Activated CD4-positive, alpha-beta memory T cell treated with anti-CD3 and anti-CD28 coated beads, Interleukin-2, amount 10 ng/mL, durations not matched to agents 7 days and 5 days (primary cell): ENCODE data around the gene SRP14. TPM values are rescaled to one million over a fixed set of nuclear protein-coding genes. Genes with fewer than 3 reads are reported as not detected.
"Not testable (repeated sequence)": the region's sequence is repeated elsewhere in the genome, so short reads cannot be mapped to it uniquely, and the experiment has no call there.

Experiments
- CTCF ChIA-PET: fragments of 350-600 bp; sonication (Branson Sonifier 250); formaldehyde crosslinking; loops from one replicate; lab custom pipeline; 2021; ENCODE audit warnings: antibody characterized with exemption, inconsistent platforms; lab: Charles Lee
- POLR2A ChIA-PET: fragments of 350-600 bp; sonication (Branson Sonifier 250); formaldehyde crosslinking; loops from one replicate; lab custom pipeline; 2021; ENCODE audit warnings: antibody characterized with exemption; lab: Charles Lee
- DNase-seq: peaks from one replicate; pipeline ENCODE4 v3.0.0-alpha.2; 2020
- H3K27ac Mint-ChIP-seq: one replicate; pipeline ENCODE4 v1.8.0; 2021; ENCODE audit warnings: mild to moderate bottlenecking, mixed read lengths
- H3K27me3 Mint-ChIP-seq: one replicate; pipeline ENCODE4 v1.8.0; 2021; ENCODE audit warnings: mixed read lengths
- H3K36me3 Mint-ChIP-seq: one replicate; pipeline ENCODE4 v1.8.0; 2021; ENCODE audit warnings: low read depth, mixed read lengths
- H3K4me1 Mint-ChIP-seq: one replicate; pipeline ENCODE4 v1.8.0; 2021; ENCODE audit warnings: mixed read lengths
- H3K4me3 Mint-ChIP-seq: one replicate; pipeline ENCODE4 v1.8.0; 2021; ENCODE audit warnings: mild to moderate bottlenecking, mixed read lengths
- H3K9me3 Mint-ChIP-seq: one replicate; pipeline ENCODE4 v1.8.0; 2021; ENCODE audit warnings: mixed read lengths
- total RNA-seq, 2 experiments: library from RNA; stranded (reverse); gene quantifications; one replicate each; pipeline ENCODE4 v1.2.3, GENCODE V29; 2021

SRP14 gene
- total RNA-seq, 2 experiments from 2014 or later, result 150 to 153 TPM

DNA sequence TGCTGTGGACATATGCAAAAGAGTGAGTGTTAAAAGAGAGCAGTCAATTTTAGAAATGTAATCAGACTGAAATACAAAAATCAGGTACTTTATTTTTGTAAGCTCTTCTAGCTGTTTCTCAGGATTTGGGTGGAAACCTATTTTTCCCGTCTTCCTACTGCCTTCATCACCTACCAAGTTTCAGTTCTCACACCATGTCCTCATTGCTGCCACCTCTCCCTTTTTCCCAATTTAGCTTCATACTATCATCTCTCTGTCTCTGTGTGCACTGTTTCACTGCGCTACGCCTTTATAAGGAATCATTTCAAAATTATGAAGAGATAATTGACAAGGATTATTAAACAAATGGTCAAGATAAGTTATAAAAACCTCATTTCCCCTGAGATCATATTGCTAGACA lies 7.7 kb downstream of the SRP14 start:
- H3K27me3 Mint-ChIP-seq, result no peaks in the 10 kb centered on the region
- peaks cover 15% of the 10 kb centered on the region for H3K4me1 Mint-ChIP-seq
- H3K36me3 Mint-ChIP-seq, result peaks cover 48% of the 10 kb centered on the region
- no peak overlapping the region for H3K27ac Mint-ChIP-seq
- DNase-seq, result no peak
- H3K9me3 Mint-ChIP-seq, result no peaks in the 10 kb centered on the region
- POLR2A ChIA-PET, result interaction anchor here (0.5 kb wide), 1 partner anchor 155 kb away, joined by 3 read pairs; no protein-coding TSS in a partner anchor
- H3K4me3 Mint-ChIP-seq, result no peak overlapping the region
- CTCF ChIA-PET, result interaction anchor here (0.9 kb wide), 1 partner anchor 122 kb away, joined by 4 read pairs; no protein-coding TSS in a partner anchor

DNA sequence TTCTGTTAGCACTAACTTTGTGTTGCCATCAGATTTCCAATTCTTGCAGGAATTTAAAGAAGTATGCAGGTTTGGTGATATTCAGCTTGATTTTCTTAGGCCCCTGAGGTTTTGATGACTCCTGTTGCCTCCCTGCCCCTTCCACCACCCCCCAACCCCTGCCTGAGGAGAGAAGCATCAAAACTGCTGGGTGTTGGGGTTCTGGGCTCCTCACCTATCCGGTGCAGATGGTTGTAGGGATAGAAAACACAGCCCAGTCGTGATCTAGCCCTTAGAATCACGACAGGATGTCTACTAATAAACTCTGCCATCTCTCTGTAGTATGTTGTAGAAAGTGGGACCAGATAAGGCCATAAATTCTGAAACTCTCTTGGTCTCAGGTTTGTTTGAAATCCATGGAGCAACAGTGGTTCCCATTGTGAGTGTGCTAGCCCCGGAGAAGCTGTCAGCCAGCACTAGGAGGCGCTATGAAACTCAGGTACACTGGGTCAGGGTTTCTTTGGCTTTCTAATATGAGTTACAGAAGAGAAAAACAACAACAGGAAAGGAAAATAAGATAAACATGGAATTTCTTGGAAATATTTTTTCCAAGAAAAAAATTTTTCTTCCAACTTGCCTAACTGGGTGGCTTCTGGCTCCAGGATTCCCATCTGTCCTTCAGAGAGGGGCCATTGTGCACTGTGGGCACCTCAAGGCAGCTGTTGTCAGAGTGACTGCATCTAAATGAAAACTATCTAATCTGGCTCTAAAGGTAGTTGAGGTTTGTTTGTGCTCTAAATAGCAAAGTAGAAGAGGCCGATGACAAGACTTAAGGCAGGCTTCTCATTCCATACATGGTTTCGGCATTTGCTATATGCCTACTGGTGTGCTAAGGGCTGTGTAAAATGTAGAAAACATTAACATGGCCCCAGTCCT lies 8.7 kb downstream of the SRP14 start:
- H3K9me3 Mint-ChIP-seq, result no peaks in the 10 kb centered on the region
- H3K4me1 Mint-ChIP-seq, result peaks cover 8% of the 10 kb centered on the region
- no peak overlapping the region for H3K27ac Mint-ChIP-seq
- peaks cover 42% of the 10 kb centered on the region for H3K36me3 Mint-ChIP-seq
- no peak overlapping the region for H3K4me3 Mint-ChIP-seq
- POLR2A ChIA-PET, result no interaction called here
- DNase-seq, result peak; percentile 29
- no peaks in the 10 kb centered on the region for H3K27me3 Mint-ChIP-seq
- CTCF ChIA-PET, result interaction anchor here (1.4 to 1.8 kb wide), 3 partner anchors 8 to 77 kb away, joined by 4 to 7 read pairs (median 4); no protein-coding TSS in a partner anchor

DNA sequence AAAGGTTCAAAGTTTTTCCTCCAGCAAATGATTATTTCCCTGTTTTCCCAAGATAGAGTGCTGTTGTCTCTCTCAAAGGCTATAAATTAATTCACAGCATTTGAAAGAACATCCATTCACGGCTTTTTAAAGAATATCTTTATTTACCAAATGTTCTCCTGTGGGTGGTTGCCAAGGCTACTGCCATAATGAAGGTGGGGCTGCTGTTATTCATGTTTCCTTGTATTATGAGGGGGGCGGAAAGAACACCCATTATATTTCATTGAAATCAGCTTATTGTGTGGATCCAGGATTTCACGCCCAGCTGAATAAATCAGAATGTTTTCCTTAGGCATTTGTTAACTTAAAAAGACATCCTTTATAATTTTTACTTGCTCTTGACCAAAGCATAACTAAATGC lies 10.1 kb downstream of the SRP14 start:
- POLR2A ChIA-PET, result interaction anchor here (1.6 kb wide), 1 partner anchor 19 kb away, joined by 5 read pairs; no protein-coding TSS in a partner anchor
- Mint-ChIP-seq H3K36me3 (peaks cover 33% of the 10 kb centered on the region), H3K9me3 (no peaks in the 10 kb centered on the region), H3K4me3 (no peak overlapping the region), H3K4me1 (no peaks in the 10 kb centered on the region), H3K27ac (no peak overlapping the region), H3K27me3 (no peaks in the 10 kb centered on the region)
- no peak for DNase-seq
- CTCF ChIA-PET, result interaction anchor here (1.5 kb wide), 1 partner anchor 9 kb away, joined by 7 read pairs; no protein-coding TSS in a partner anchor

DNA sequence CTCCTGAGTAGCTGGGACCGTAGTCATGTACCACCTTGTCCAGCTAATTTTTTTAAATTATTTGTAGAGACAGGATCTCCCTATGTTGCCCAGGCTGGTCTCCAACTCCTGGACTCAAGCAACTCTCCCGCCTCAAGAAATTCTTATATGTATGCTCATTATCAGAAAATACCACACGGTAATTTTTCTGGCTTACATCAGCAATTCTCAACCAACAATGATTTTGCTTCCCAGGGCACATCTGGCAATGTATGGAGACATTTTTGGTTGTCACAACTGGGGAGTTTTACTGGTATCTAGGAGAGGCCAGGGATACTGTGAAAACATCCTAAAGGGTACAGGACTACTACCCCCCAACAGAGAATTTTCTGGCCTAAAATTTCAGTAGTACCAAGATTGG lies 10.8 kb downstream of the SRP14 start:
- H3K27me3 Mint-ChIP-seq, result no peaks in the 10 kb centered on the region
- POLR2A ChIA-PET, result interaction anchor here (1.6 kb wide), 1 partner anchor 20 kb away, joined by 5 read pairs; no protein-coding TSS in a partner anchor
- no peak overlapping the region for H3K27ac Mint-ChIP-seq
- no peak overlapping the region for H3K4me3 Mint-ChIP-seq
- no peaks in the 10 kb centered on the region for H3K9me3 Mint-ChIP-seq
- H3K4me1 Mint-ChIP-seq, result no peaks in the 10 kb centered on the region
- CTCF ChIA-PET, result interaction anchor here (1.3 kb wide), 1 partner anchor 18 kb away, joined by 3 read pairs; no protein-coding TSS in a partner anchor
- peaks cover 33% of the 10 kb centered on the region for H3K36me3 Mint-ChIP-seq
- no peak for DNase-seq

DNA sequence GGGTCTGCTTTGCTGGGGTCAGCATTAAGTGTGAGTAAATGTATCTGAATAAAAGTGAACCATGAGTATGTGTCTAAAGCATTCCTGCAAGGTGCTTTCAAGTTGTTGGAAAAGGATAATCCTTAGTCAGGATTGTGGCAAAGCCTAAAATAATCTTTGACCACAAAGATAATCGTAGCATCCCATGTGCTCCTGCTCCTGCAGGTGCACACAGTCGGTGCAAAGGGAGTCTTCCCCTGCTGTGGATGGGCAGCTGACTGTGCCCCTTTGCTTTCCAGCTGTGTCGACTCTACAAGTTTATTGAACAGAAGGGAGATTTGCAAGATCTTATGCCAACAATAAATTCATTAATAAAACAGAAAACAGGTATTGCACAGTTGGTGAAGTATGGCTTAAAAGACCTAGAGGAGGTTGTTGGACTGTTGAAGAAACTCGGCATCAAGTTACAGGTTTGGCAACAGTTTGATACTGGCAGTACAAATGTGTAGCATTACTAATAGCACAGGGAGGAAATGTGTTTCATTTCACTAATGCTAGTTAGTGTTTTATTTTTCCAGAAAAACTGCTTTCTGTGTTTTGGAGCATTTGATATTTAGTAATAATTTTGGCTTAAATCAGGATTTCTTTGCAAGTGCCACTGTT lies 22.6 kb downstream of the SRP14 start:
- H3K4me3 Mint-ChIP-seq, result no peak overlapping the region

DNA sequence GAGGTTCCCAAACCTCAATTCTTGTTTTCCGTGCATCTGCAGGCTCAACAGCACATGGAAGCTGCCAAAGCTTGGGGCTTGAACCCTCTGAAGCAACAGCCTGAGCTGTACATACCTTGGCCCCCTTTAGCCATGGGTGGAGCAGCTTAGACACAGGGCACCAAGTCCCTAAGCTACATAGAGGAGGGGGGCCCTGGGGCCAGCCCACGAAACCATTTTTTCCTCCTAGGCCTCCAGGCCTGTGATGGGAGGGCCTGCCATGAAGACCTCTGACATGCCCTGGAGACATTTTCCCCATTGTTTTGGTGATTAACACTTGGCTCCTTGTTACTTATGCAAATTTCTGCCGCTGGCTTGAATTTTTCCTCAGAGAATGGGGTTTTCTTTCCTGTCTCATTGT lies 24.6 kb downstream of the SRP14 start:
- H3K4me1 Mint-ChIP-seq, result no peaks in the 10 kb centered on the region
- H3K4me3 Mint-ChIP-seq, result no peak overlapping the region
- no peak for DNase-seq
- H3K27me3 Mint-ChIP-seq, result no peaks in the 10 kb centered on the region
- peaks cover 15% of the 10 kb centered on the region for H3K9me3 Mint-ChIP-seq
- POLR2A ChIA-PET, result no interaction called here
- peaks cover 53% of the 10 kb centered on the region for H3K36me3 Mint-ChIP-seq
- no peak overlapping the region for H3K27ac Mint-ChIP-seq
- CTCF ChIA-PET, result no interaction called here

More for the DNA sequence above, 22.6 kb downstream of the SRP14 start:
- ChIA-PET CTCF (no interaction called here), POLR2A (no interaction called here)
- Mint-ChIP-seq H3K27me3 (no peaks in the 10 kb centered on the region), H3K27ac (no peak overlapping the region), H3K36me3 (peaks cover 63% of the 10 kb centered on the region), H3K4me1 (no peaks in the 10 kb centered on the region), H3K9me3 (peaks cover 15% of the 10 kb centered on the region)
- DNase-seq, result no peak

DNA sequence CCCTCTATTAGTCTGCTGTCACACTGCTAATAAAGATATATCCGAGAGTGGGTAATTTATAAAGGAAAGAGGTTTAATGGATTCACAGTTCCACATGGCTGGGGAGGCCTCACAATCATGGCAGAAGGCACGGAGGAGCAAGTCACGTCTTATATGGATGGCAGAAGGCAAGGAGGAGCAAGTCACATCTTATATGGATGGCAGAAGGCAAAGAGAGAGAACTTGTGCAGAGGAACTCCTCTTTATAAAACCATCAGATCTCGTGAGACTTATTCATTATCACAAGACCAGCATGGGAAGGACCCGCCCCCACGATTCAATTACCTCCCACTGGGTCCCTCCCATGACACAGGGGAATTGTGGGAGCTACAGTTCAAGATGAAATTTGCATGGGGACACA lies 25.6 kb downstream of the SRP14 start:
- Mint-ChIP-seq H3K9me3 (peaks cover 15% of the 10 kb centered on the region), H3K36me3 (peaks cover 56% of the 10 kb centered on the region)
- POLR2A ChIA-PET, H3K4me1 Mint-ChIP-seq, H3K27me3 Mint-ChIP-seq, CTCF ChIA-PET, H3K27ac Mint-ChIP-seq, DNase-seq, H3K4me3 Mint-ChIP-seq: not testable (repeated sequence)

DNA sequence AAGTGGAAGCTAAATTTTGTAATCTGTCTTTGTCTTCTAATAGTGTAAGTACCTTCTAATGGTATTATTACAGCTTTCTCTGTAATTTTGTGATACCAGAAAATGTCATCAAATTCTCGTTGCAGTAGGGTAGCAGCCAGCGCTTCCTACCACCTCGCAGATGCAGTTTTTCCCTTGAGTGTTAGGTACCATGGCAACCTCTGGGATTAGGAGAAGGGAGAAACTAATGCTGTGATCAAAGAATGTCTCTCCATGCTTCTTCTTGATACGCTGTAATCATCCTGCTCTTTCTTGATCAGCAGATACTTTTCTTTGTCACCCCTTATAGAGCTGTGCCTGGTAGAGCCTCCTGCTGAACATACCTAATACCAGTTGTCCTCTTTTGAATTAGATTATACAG lies 27.7 kb downstream of the SRP14 start:
- Mint-ChIP-seq H3K9me3 (peaks cover 15% of the 10 kb centered on the region), H3K36me3 (peaks cover 54% of the 10 kb centered on the region), H3K4me3 (no peak overlapping the region), H3K4me1 (no peaks in the 10 kb centered on the region), H3K27me3 (no peaks in the 10 kb centered on the region), H3K27ac (no peak overlapping the region)
- no peak for DNase-seq
- ChIA-PET CTCF (interaction anchor here (0.6 to 1.4 kb wide), 2 partner anchors 9 to 10 kb away, joined by 4 to 5 read pairs; no protein-coding TSS in a partner anchor), POLR2A (no interaction called here)

DNA sequence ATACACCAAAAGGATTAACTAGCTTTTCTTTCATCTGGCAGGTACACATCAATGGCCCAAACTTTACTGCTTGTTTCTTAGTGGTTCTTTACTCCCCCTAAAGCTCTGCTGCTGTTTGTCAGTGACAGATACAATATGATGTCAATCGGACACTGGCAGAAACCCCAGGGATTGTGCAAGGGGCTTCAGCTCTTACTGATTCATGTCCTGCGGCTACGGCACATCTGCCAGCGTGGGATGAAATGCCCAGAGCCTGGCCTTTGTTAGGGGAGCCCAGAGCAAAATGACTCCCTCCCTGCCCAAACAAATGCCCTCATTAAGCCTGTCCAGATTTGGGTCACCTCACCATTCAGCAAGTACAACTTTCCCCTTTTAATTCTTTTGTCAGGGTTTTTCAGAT lies 28.3 kb downstream of the SRP14 start:
- Mint-ChIP-seq H3K9me3 (peaks cover 14% of the 10 kb centered on the region), H3K36me3 (peaks cover 52% of the 10 kb centered on the region), H3K4me3 (no peak overlapping the region), H3K4me1 (no peaks in the 10 kb centered on the region), H3K27ac (no peak overlapping the region), H3K27me3 (no peaks in the 10 kb centered on the region)
- ChIA-PET POLR2A (no interaction called here), CTCF (interaction anchor here (1.4 kb wide), 1 partner anchor 8 kb away, joined by 4 read pairs; no protein-coding TSS in a partner anchor)
- DNase-seq, result no peak

DNA sequence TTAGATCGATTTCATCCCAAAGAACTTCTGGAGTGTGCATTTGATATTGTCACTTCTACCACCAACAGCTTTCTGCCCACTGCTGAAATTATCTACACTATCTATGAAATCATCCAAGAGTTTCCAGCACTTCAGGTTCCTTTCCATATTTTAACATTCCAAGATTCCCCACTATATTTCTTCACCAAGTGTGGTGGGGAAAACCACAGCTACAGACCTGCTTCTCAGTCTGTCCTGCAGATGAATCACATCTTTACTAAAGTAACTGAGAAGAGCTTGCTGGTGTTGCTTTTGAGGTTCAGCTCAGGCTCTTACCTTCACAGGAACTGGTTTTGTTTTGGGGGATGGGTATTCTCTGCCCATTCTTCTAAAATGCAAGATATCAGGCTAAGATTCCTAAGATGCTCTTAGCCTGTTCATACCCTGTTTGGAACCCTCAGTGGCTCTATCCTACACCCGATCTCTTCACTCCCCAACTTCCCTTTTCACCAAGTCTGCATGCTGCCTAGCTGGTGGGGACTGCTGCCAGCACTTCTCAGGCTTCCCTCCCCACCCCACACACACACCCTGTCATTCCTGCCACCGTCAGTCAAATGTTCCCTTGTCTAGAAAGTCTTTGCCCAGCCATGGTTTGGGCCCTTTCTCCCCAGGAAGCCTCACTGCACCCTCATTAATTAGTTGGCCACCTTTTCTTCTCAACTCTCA lies 30.8 kb downstream of the SRP14 start:
- no peak for DNase-seq
- Mint-ChIP-seq H3K4me3 (no peak overlapping the region), H3K36me3 (peaks cover 29% of the 10 kb centered on the region), H3K27ac (no peak overlapping the region), H3K9me3 (peaks cover under 1% of the 10 kb centered on the region), H3K27me3 (no peaks in the 10 kb centered on the region), H3K4me1 (no peaks in the 10 kb centered on the region)
- ChIA-PET CTCF (interaction anchor here (1.5 kb wide), 1 partner anchor 15 kb away, joined by 3 read pairs; no protein-coding TSS in a partner anchor), POLR2A (interaction anchor here (1.3 kb wide), 1 partner anchor 105 kb away, joined by 3 read pairs; no protein-coding TSS in a partner anchor)

DNA sequence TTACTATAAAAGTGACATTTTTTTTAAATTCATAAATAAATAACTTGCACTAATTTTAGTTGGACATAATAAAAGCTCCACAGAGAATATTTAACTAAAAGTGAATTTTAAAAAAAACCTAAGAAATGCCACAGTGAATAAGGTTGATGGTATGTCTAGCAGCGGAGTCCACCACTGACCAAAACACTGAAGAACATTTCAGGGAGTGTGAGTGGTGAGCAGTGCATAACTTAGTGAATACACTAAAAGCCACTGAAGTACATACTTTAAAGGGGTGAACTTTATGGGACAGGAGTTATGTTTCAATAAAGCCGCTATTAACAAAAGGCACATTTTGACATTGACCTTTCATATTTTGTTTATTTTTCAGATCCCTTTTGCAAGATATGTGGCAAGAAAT lies 32.3 kb downstream of the SRP14 start:
- Mint-ChIP-seq H3K4me1 (no peaks in the 10 kb centered on the region), H3K27me3 (no peaks in the 10 kb centered on the region), H3K9me3 (no peaks in the 10 kb centered on the region), H3K27ac (no peak overlapping the region), H3K4me3 (no peak overlapping the region), H3K36me3 (peaks cover 18% of the 10 kb centered on the region)
- ChIA-PET CTCF (interaction anchor here (1.2 kb wide), 1 partner anchor 13 kb away, joined by 3 read pairs; no protein-coding TSS in a partner anchor), POLR2A (no interaction called here)
- no peak for DNase-seq

DNA sequence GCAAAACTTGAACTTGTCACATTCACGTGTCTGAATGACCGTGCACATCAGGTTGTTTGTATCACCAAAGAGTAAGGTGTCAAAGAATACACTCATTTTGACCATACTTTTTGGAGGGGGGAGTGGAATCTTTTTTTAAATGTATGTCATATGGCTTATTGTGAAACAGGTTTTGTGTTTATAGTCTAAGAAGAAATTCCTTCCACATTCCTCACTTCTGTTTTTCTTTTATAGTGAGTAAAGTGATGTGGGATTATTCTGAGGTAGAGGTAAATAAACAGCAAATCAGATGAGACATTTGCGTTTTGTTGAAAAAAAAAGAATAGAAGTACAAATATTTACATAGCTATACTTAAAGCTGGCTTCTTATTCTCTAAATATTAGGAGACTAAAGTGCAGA lies 33.0 kb downstream of the SRP14 start:
- POLR2A ChIA-PET, result no interaction called here
- no peak for DNase-seq
- Mint-ChIP-seq H3K27me3 (no peaks in the 10 kb centered on the region), H3K36me3 (peaks cover 18% of the 10 kb centered on the region), H3K9me3 (no peaks in the 10 kb centered on the region), H3K27ac (no peak overlapping the region), H3K4me1 (no peaks in the 10 kb centered on the region), H3K4me3 (no peak overlapping the region)
- CTCF ChIA-PET, result interaction anchor here (1.2 kb wide), 1 partner anchor 12 kb away, joined by 3 read pairs; no protein-coding TSS in a partner anchor
